ENCODE data around the gene OR2V1. TPM values are rescaled to one million over a fixed set of nuclear protein-coding genes. Genes with fewer than 3 reads are reported as not detected.

Gene OR2V1
- total and polyA plus RNA-seq, 2 experiments from 2014 or later = not detected

- no peak for TF ChIP-seq ZNF462 (CRISPR knock-in tag; IDR thresholded peaks at IDR 0.05)
- no peak for TF ChIP-seq ZNF114 (CRISPR knock-in tag; IDR thresholded peaks at IDR 0.05)
- no peak for TF ChIP-seq EZH2 (IDR thresholded peaks at IDR 0.05; ENCODE audit: low read depth, unreplicated experiment)
Measured at GRCh38 chr5:181156758-181157157, 25.8 kb upstream of the OR2V1 start (continued).

- H3K27ac Mint-ChIP-seq = no peak overlapping the region
- Histone ChIP-seq H3F3A (replicated peaks; ENCODE audit: low read depth) (no peaks in the 10 kb centered on the region), H3K36me3 (ENCODE audit: insufficient read depth) (no peaks in the 10 kb centered on the region), H3K4me2 (no peak overlapping the region), H3K27ac (ENCODE audit: low read depth) (no peak overlapping the region), H3K9me2 (ENCODE audit: insufficient read depth) (peaks cover 5% of the 10 kb centered on the region), H3K79me2 (replicated peaks; ENCODE audit: insufficient read depth) (no peaks in the 10 kb centered on the region), H3K4me3 (no peak overlapping the region), H3K27me3 (ENCODE audit: insufficient read depth) (no peaks in the 10 kb centered on the region), H3K4me1 (ENCODE audit: insufficient read depth) (peaks cover 12% of the 10 kb centered on the region; the same call in 1 of the 2 replicates), H4K20me1 (replicated peaks; ENCODE audit: insufficient read depth) (no peaks in the 10 kb centered on the region), H2AFZ (no peak overlapping the region)
- H3K36me3 Mint-ChIP-seq (ENCODE audit: low read depth) = no peaks in the 10 kb centered on the region
- H3K4me3 Mint-ChIP-seq = no peak overlapping the region
- H3K27me3 Mint-ChIP-seq (ENCODE audit: insufficient read depth, low read depth, poor library complexity) = peaks cover 23% of the 10 kb centered on the region
- peaks cover 3% of the 10 kb centered on the region; the same call in 2 of the 3 replicates for H3K9me3 Mint-ChIP-seq
- ATAC-seq = no peak
- no peak for DNase-seq (ENCODE audit: low spot score)
- H3K4me1 Mint-ChIP-seq = peaks cover 12% of the 10 kb centered on the region
- TF ChIP-seq NANOG (IDR thresholded peaks at IDR 0.05; ENCODE audit: borderline replicate concordance) (no peak), CTCF (conservative IDR thresholded peaks at IDR 0.05; ENCODE audit: low read depth in 2 of 2) (no peak), ETS1 (IDR thresholded peaks at IDR 0.05) (no peak), ZNF114 (CRISPR knock-in tag; IDR thresholded peaks at IDR 0.05) (no peak), JUNB (IDR thresholded peaks at IDR 0.05; ENCODE audit: unreplicated experiment) (no peak), STAT1 (IDR thresholded peaks at IDR 0.05; ENCODE audit: unreplicated experiment) (no peak), POLR2AphosphoS5 (IDR thresholded peaks at IDR 0.05; ENCODE audit: low read depth) (no peak)
Measured at GRCh38 chr5:181153814-181154213, 22.8 kb upstream of the OR2V1 start.
